HG03064 (cell line): ENCODE results near the gene PRKD2.
"Not testable (repeated sequence)": the region's sequence is repeated elsewhere in the genome, so short reads cannot be mapped to it uniquely, and the experiment has no call there.

Experiments
- ATAC-seq: cut with Tn5 transposase; IDR thresholded peaks from one replicate; pipeline ENCODE4 v1.9.1; 2021; ENCODE audit warnings: low read depth; ENCODE audit not compliant: unreplicated experiment

The PRKD2 gene

DNA sequence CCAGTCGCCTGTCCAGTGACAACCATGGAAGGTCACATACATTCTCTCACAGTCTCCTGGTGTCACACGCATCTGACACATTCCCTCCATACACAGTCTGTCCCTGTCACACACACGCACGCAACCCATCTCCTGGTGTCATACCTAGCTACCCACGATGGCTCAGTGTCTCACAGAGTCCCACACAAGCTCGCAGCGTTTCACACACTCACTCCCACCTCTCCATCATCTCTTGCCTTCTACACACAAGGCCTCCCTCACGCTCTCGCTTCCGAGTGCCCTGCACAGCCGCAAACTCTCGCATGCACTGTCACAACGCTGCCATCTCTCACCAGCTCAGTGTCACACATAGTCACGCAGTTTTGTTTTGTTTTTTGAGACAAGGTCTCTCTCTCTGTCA lies 79.7 kb downstream of the PRKD2 start:
- ATAC-seq = no peak

DNA sequence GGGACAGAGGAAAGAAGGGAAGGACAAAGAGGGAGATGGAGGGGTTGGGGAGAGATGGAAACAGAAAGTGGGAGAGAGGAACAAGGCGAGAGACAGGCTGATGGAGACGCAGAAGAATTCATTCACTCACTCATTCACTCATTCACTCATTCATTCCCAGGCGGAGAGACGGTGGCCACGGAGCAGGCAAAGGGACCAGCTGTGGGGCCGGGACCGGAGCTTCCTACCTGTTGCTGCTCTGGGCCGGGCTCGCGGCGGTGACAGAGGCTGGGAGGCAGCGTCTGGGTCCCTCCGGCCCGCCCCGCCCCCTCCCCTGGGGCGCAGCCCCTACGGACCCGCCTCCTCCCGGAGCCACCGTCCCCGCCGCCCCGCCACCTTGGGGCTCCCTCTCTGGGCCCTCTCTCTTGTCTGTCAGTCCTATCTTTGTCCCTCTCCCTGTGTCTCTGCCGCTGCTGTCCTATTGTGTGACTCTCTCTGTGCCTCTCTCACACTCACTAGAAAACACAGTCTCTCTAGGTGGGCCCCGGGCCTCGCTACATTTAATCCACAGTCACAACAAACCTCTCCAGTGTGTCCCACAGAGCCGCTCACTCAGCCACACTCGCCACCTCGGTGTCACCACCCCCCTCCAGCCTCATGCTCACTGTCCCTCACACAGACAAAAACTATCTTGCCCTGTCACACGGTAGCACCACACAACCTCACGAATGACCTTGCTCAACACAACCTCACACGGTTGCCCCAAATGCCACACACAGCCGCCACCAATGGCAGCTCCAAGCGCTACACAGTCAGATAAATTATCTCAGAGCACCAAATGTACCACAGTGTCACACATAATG lies 80.8 kb downstream of the PRKD2 start, which contains the start of gene GNG8:
Gene GNG8, minus strand, starts transcription at position 283 of the 842 bp plus-strand sequence. CDS start 1,520 bp downstream, outside the sequence.
- ATAC-seq = no peak

DNA sequence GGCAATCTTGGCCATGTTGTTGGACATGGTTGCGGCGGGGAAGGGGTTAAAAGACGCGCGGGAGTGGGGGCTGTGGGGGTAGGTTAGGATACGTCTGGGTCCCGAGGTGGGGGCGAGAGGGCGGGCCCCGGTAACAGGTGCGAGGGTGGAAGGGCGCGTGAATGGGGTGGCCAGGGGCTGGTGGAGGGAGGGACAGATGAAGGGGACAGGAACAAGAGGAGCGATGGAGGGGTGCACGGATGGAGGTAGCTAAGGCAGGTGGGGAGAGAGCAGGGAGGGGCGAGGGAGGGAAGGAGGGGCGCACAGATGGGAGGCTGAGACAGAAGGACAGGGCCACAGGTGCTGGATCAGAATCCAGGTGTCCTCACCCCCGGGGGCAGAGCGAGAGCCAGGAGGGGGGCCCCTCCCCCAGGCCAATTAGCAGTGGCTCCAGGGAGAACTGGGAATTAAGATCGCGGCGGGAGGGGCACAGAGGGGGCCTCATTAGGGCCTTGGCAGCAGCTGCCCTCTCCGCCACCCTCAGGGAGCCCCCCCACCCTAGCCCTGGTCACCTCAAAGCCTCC lies 82.2 kb downstream of the PRKD2 start:
- no peak for ATAC-seq

DNA sequence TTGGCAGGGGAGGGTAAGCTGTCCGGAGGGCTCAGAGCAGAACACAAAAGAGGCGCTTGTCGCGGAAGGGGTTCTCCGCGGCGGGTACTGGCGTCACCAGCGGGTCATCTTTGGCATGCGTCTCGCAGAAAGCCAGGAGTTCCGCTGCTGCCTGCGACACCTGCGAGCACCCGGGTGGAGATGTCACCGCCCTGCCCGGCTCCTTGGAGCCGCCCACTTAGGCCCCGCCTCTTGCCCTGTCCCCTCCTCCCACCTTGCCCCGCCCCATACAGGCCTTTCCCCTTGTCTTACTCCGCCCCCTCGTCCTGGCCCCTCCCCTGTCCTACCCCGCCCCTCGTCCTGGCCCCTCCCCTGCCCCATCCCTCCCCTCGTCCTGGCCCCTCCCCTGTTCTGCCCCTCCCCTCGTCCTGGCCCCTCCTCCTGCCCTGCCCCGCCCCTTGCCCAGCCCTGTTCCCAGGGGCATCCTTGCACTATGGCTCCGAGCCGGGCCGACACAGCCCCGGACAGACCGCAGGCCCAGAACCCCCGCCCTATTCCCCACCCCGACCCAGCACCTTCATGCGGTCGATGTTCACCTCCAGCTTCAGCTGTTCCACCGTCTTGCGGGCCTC lies 82.8 kb downstream of the PRKD2 start:
- no peak for ATAC-seq

DNA sequence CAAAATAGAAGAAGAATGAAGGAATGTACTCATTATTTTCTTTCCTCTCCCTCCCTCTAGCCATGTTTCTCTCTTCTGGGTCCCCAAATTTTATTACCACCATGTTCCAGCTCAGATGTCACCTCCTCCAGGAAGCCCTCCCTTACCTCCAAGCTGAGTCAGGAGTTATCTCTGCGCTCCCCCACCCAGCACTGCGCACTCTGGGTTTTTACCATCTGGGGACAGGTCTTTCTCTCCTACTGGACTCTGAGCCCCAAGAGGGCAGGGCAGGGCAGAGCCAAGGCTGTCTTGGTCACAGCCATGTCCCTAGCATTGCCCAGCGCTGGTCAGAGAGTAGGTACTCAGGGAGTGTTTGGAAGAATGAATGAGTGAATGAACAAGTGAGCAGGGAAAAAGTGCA lies 83.8 kb downstream of the PRKD2 start:
- ATAC-seq = no peak

DNA sequence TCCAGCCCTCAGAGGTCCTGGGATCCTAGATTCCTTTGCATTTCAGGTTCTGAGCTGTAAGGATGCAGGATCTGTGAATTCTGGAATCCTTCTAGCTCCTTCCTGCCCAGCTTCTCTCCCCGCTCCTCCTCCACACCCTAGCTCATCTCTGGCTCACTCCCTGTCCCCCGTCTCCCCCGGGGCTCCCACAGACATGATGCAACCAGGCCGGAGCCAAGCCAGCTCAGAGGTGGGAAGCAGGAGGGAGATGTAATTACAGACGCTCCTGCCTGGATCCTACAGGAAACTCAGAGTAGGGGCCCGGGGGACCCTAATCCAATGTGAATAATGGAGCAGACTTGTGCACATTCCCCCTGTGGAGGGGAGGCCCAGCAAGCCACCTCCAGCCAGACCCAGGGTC lies 85.4 kb downstream of the PRKD2 start:
- ATAC-seq = no peak

DNA sequence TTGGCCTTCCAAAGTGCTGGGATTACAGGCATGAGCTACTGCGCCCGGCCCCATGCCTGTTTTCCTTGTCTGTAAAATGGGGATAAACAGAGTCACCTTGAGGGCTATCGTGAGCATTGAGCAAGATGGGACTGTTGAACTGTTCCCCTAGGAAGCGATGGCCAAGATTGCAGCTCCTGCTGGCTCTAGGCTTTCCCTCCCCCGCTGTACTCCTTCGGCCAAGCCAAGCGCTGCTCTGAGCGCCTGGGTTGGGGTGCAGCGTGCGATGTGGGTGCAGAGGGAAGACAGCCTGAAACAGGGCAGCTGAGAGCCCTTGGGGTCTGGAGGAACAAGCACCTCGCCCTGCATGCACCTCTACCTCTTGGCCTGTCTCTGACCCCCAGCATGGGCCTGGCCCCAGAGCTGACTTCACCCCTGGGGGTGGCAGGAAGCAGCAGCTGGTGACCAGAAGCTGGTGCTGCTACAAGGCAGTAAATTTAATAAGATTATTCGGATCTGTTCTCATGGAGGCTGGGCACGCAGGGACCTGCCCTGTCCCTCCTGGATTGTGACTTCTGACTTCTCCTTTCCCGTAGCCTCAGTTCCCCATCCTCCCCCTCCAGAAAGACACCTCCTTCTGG lies 86.2 kb downstream of the PRKD2 start:
- no peak for ATAC-seq

DNA sequence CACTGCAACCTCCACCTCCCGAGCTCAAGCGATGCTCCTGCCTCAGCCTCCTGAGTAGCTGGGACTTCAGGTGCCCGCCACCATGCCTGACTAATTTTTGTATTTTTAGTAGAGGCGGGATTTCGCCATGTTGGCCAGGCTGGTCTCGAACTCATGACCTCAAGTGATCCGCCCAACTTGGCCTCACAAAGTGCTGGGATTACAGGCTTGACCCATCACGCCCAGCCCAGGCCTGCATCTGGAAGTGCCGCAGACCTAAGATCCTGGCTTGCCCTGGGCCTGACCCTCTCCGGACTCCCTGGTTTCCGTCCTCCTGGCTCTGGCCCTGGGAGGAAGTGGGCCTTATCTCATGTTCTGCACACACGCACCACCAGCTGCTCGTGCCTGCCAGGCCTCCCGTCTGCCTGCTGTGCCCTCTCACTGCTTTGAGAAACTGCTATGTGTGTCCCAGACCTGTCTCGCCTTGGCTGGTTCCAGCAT lies 87.3 kb downstream of the PRKD2 start:
- ATAC-seq = no peak

DNA sequence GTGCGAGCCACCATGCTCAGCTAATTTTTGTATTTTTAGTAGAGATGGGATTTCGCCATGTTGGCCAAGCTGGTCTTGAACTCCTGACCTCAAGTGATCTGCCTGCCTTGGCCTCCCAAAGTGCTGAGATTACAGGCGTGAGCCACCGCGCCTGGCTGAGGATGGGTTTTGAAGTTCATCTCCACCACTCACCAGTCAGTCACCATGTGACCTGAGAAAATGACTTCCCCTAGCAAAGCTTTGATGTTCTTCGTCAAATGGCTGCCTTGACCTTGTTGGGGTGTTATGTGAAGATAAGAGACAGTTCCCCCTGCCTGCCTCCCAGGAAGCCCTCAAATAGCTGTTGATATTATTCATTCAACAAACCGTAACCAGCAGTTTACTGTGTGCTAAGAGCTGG lies 87.9 kb downstream of the PRKD2 start:
- ATAC-seq = not testable (repeated sequence)

DNA sequence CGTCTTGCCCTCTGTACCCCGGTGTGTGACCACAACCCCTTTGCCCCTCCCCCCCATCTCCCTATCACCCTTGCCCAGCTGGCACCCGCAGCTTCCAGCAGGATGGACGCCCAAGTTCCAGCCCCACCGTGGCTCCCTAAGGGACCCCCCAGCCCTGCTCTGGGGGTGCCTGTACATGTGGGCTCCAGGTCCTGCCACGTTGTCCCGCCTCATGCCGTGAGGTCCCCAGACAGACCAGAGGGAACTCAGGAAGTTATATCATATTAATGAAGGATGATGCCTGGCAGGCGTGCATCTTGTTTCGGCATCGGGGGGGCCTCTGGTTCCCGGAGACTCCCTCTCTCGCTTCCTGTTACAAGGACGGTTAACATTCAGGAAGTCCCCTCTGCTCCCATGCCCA lies 90.5 kb downstream of the PRKD2 start:
- no peak for ATAC-seq

DNA sequence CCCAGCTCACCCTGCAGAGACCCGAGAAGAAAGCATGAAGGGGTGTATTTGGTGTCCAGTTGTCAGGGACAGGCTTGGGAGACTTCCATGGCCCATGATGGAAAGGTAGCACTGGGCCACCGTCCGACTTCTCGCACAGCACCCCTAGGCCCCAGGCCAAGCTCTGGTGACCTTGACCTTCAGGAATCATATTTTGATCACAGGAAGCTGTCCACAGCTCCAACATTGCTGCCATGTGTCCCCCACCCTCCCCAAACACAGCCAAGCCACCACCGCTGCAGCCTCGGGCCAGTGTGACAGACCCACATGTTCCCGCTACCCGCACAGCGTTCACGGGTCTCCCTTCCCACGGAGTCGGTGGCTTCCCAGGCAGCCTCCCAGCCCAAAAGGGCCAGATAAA lies 91.2 kb downstream of the PRKD2 start:
- ATAC-seq = no peak

DNA sequence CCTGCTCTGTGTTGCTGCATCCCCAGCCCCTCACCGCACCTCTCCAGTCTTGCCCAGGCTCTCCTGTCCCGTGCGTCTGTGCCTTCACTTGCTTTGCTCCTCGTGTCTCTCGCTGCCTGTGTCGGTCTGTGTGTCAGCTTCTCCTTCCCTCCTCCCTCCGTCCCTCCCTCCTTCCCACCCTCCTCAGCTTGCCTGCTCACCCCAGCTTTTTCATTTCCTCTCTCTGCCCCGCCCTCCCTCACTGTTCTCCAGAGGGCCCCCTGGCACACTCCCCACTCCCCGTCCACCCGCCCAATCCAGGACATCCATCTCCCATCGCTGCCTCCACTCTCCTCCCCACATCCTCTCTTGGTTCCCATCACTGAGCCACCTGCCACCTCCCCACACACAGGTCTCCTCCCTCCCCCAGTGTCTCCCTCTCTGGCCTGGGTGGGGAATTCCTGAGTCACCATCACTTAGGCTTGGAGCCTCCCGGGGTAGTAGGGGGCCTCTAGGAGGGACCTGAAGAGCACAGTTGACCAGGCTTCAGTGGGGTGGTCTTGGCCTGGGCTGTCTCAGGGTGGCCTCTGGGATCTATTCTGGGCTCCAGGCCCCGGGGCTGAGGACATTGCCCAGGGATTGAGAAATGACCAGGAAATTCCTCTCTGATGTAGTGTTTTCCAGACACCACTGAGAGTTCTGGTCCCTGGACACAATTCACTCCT lies 91.8 kb downstream of the PRKD2 start, which contains the start of gene PTGIR:
Gene PTGIR, minus strand, starts transcription at position 132 of the 704 bp plus-strand sequence. CDS start 864 bp downstream, outside the sequence.
- no peak for ATAC-seq
